HG03432 (cell line): ENCODE results near the gene JARID2.

Experiments used
- ATAC-seq: cut with Tn5 transposase; IDR thresholded peaks from one replicate; pipeline ENCODE4 v1.9.1; 2021; ENCODE audit warnings: mild to moderate bottlenecking, moderate library complexity; ENCODE audit not compliant: unreplicated experiment

JARID2 gene

GRCh38 chr6:15264412-15264811, 18.5 kb downstream of the JARID2 start:
- no peak for ATAC-seq

- no peak for ATAC-seq
Observed at GRCh38 chr6:15264902-15265761, 19.3 kb downstream of the JARID2 start.

GRCh38 chr6:15265787-15266186, 19.9 kb downstream of the JARID2 start:
- no peak for ATAC-seq

- peak; percentile 57 for ATAC-seq
Observed at GRCh38 chr6:15266423-15266996, 20.6 kb downstream of the JARID2 start.

GRCh38 chr6:15267221-15267620, 21.4 kb downstream of the JARID2 start:
- no peak for ATAC-seq

- no peak for ATAC-seq
Observed at GRCh38 chr6:15268137-15268908, 22.5 kb downstream of the JARID2 start.

GRCh38 chr6:15269011-15269410, 23.1 kb downstream of the JARID2 start:
- ATAC-seq, result no peak

- no peak for ATAC-seq
Observed at GRCh38 chr6:15269619-15270018, 23.8 kb downstream of the JARID2 start.

- no peak for ATAC-seq
Observed at GRCh38 chr6:15270402-15270801, 24.5 kb downstream of the JARID2 start.

- no peak for ATAC-seq
Observed at GRCh38 chr6:15272562-15272961, 26.7 kb downstream of the JARID2 start.

- no peak for ATAC-seq
Observed at GRCh38 chr6:15274692-15275387, 29.0 kb downstream of the JARID2 start.

GRCh38 chr6:15276036-15276985, 30.4 kb downstream of the JARID2 start:
- ATAC-seq, result no peak

GRCh38 chr6:15279047-15279661, 33.3 kb downstream of the JARID2 start:
- ATAC-seq, result no peak

GRCh38 chr6:15280028-15280427, 34.2 kb downstream of the JARID2 start:
- ATAC-seq, result no peak

- ATAC-seq, result no peak
Observed at GRCh38 chr6:15280961-15281360, 35.1 kb downstream of the JARID2 start.

- ATAC-seq, result no peak
Observed at GRCh38 chr6:15282334-15282733, 36.5 kb downstream of the JARID2 start.

GRCh38 chr6:15283986-15284361, 38.1 kb downstream of the JARID2 start:
- no peak for ATAC-seq

GRCh38 chr6:15284743-15285142, 38.9 kb downstream of the JARID2 start:
- ATAC-seq, result no peak

GRCh38 chr6:15285682-15286294, 39.9 kb downstream of the JARID2 start:
- ATAC-seq, result no peak
